SJCRH30 (cell line): Measurements from ENCODE around the gene GABPB1. TPM values are rescaled to one million over a fixed set of nuclear protein-coding genes. Genes with fewer than 3 reads are reported as not detected.
A peak's percentile ranks its signal among the peaks of the same experiment; 100 is the strongest.

ENCODE experiments used
- DNase-seq, 2 experiments: peaks; one replicate each; pipeline ENCODE4 v3.0.0-alpha.2; 2015 to 2020
- H3K27ac ChIP-seq: fragments of 250-450 bp; sonication (Bioruptor Pico); 2 replicates; pipeline ENCODE4 v1.5.1; 2020; ENCODE audit warnings: mild to moderate bottlenecking, moderate library complexity
- H3K27me3 ChIP-seq: fragments of 250-450 bp; sonication (Bioruptor Pico); 2 replicates; pipeline ENCODE4 v1.5.1; 2020; ENCODE audit warnings: mild to moderate bottlenecking, moderate library complexity
- H3K36me3 ChIP-seq: fragments of 250-450 bp; sonication (Bioruptor Pico); 2 replicates; pipeline ENCODE4 v1.5.1; 2020; ENCODE audit warnings: mild to moderate bottlenecking, moderate library complexity
- H3K4me1 ChIP-seq: fragments of 250-450 bp; sonication (Bioruptor Pico); 2 replicates; pipeline ENCODE4 v1.5.1; 2020; ENCODE audit warnings: mild to moderate bottlenecking, moderate library complexity
- H3K4me3 ChIP-seq: fragments of 250-450 bp; sonication (Bioruptor Pico); 2 replicates; pipeline ENCODE4 v1.5.1; 2020; ENCODE audit warnings: mild to moderate bottlenecking, moderate library complexity
- H3K9me3 ChIP-seq: fragments of 250-450 bp; sonication (Bioruptor Pico); replicated peaks from 2 replicates; pipeline ENCODE4 v1.5.1; 2020; ENCODE audit warnings: mild to moderate bottlenecking, moderate library complexity
- total RNA-seq: library from RNA; depleted of rRNA; stranded (reverse); fragments of >200 nt; shearing (Covaris generic); gene quantifications from 2 replicates; pipeline ENCODE4 v1.2.3, GENCODE V29; 2014

The GABPB1 gene
- total RNA-seq, 1 experiment from 2014 or later = 41.4 TPM

DNA sequence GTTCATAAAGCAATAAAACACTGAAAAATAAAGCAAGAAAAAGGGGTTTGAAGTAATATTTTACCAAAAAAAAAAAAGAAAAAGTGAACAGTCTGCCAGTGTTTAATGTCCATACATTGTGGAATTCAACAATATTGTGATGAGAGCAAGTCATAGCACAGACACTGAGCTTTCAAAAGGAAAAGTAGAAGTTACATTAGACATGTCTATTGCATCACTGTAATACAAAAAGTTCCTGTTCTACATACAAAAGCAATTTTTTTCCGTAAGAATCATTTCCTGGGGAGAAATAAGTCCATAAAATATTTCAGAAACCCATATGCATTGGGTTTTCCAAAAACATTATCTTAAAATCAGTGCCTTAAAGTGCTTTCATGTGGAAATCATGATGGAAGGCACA lies 77.6 kb downstream of the GABPB1 start:
- no peak for DNase-seq
- H3K4me3 ChIP-seq = no peak overlapping the region
- H3K9me3 ChIP-seq = no peaks in the 10 kb centered on the region
- H3K27me3 ChIP-seq = no peaks in the 10 kb centered on the region
- H3K27ac ChIP-seq = no peak overlapping the region
- no peaks in the 10 kb centered on the region for H3K36me3 ChIP-seq
- no peaks in the 10 kb centered on the region for H3K4me1 ChIP-seq

DNA sequence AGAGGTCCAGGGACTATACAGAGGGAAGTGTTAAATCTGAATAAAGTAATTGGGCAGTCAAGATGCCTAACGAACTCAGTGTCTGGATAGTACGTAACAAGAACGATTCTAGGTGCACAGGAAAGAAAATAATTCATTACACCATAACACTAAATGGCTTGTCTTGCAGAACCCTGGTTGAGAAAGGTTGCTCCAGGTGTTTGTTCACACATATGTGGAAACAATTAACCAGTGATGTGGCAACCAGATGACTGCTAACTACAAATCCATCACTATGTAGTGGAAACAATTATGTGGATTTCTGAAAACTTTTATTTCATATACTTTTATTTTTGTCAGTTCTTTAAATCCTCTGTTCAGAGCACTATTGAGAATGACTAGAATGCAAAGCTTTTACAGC lies 79.1 kb downstream of the GABPB1 start:
- Histone ChIP-seq H3K36me3 (no peaks in the 10 kb centered on the region), H3K4me1 (no peaks in the 10 kb centered on the region), H3K27ac (no peak overlapping the region), H3K9me3 (no peaks in the 10 kb centered on the region), H3K4me3 (no peak overlapping the region), H3K27me3 (no peaks in the 10 kb centered on the region)
- no peak for DNase-seq

DNA sequence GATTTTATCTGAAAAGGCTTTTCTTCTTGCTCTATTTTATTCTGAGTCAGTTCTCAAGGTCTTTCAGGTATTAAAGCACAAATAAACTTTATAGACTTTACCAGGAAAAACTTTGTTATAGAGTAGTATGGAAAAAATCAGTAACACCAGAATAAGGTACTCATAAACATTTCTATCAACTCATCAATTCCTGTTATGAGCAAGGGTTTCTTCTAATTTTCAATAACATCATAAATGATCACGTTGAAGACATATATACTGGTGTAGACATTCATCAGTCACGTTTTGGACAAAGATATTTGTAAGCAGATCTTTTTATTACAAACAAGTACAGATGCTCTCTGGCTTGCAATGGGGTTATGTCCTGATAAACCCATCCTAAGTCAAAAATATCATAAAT lies 79.9 kb downstream of the GABPB1 start:
- Histone ChIP-seq H3K27ac (no peak overlapping the region), H3K27me3 (no peaks in the 10 kb centered on the region), H3K4me1 (no peaks in the 10 kb centered on the region), H3K4me3 (no peak overlapping the region), H3K36me3 (no peaks in the 10 kb centered on the region), H3K9me3 (no peaks in the 10 kb centered on the region)
- no peak for DNase-seq

DNA sequence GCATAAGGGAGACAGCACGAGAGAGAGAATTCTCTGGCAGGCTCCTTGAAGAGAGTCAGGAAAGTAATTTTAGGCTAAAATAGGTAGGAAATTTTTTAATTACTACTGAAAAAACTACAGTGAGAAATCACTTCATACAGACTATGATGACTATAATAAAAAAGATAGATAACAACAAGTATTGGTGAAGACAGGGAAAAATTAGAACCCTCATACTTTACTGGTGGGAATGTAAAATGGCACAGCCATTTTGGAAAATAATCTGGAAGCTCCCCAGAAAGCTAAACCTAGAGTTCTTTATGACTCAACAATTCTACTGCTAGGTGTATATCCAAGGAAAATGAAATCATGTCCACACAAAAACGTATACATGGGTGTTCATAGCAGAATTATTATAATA lies 87.4 kb downstream of the GABPB1 start:
- H3K36me3 ChIP-seq = no peaks in the 10 kb centered on the region
- no peak for DNase-seq
- H3K4me1 ChIP-seq = no peaks in the 10 kb centered on the region
- H3K9me3 ChIP-seq = no peaks in the 10 kb centered on the region
- no peaks in the 10 kb centered on the region for H3K27me3 ChIP-seq
- no peak overlapping the region for H3K4me3 ChIP-seq
- no peak overlapping the region for H3K27ac ChIP-seq

DNA sequence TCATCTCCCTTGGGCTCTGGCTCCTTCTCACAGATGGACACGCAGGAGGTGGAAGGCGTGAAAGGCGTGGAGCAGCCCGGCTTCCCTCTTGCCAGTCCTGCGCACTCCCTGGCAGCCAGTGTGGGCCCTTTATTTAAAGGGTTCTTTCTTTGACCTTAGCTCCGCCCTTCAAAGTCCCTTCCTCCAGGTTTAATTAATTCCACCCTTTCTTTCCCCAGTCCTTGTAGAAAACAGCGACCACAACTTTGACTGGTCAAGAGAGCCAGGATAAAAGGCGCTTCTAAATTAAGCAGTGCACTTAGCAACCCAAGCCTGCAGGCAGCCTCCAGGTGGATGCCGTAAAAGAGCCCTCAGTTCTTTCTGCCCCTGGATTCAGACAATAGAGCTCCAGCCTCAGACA lies 89.4 kb downstream of the GABPB1 start, which contains the start of gene HDC:
Gene HDC (minus strand): TSS at position 107 of the 400 bp plus-strand sequence. CDS start 103 bp downstream, at position 4.
- no peak within 1 kb of the TSS for H3K27ac ChIP-seq
- H3K27me3 ChIP-seq = no peaks in the 10 kb centered on the region
- H3K4me1 ChIP-seq = no peaks in the 10 kb centered on the region
- DNase-seq = no peak
- H3K36me3 ChIP-seq = no peaks in the 10 kb centered on the region
- H3K9me3 ChIP-seq = no peaks in the 10 kb centered on the region
- no peak within 1 kb of the TSS for H3K4me3 ChIP-seq

DNA sequence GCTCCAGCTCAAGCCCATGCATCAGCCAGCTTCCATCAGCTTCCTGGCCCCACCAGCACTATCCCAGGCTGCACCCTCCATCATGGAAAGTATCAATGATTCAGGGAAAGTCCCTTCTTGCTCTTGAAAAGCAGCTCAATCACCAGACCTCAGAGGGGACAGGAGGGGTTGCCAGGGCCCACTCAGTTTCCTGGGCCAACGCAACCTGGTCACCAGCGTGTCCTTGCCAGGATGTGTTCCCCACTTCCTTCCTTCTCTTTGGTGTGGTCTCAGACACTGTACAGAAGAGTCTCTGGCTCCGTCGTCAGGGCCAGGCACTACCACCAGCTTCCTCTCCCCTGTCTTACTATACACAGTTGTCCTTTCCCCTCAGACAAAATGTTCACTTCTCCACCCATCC lies 92.5 kb downstream of the GABPB1 start:
- DNase-seq = no peak
- Histone ChIP-seq H3K4me1 (peaks cover 5% of the 10 kb centered on the region), H3K27me3 (no peaks in the 10 kb centered on the region), H3K27ac (no peak overlapping the region), H3K9me3 (no peaks in the 10 kb centered on the region), H3K4me3 (no peak overlapping the region), H3K36me3 (no peaks in the 10 kb centered on the region)

DNA sequence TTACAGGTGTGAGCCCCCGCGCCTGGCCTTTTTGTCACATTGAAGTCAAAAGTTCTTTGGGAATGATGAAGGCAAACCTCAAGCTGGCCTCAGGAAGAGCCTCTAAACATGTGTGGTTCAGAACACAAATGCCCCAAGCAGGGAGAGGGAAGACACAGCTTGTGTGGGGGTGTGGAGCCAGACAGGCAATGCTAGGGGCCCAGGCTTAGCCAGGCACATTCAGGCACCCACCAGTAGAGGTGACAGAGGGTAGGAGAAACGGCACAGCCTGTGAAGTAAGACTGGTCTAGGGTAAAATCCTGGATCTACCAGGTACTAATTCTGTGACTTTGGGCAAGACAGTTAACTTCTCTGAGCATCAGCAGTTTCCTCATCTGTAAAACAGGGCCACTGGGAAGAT lies 93.0 kb downstream of the GABPB1 start:
- H3K4me1 ChIP-seq = peaks cover 10% of the 10 kb centered on the region
- DNase-seq = no peak
- no peak overlapping the region for H3K27ac ChIP-seq
- H3K36me3 ChIP-seq = no peaks in the 10 kb centered on the region
- no peak overlapping the region for H3K4me3 ChIP-seq
- H3K9me3 ChIP-seq = no peaks in the 10 kb centered on the region
- H3K27me3 ChIP-seq = no peaks in the 10 kb centered on the region

DNA sequence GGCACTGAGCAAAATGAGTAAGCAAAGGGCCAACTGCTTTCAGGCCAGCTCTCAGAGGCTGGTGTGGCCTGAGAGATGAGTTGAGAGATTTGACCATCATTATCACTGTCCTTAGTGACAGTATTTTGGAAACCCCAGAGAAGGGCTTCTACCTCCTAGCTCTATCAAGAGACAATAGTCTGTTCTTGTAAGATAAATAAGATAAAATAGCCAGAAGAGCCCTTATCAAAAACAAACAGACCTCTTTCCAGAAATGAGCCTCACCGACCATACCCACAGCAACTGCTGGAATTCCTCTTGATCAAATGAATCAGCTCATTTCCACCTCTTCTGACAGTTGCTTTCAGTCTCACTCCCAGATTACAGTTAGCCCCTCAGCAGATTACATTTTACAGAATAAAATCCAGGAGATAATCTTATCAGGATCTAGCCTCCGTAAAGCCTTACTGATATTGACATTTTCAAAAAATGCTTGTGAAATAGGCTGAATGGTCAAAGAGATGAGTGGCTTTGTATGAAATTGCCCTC lies 94.0 kb downstream of the GABPB1 start:
- no peaks in the 10 kb centered on the region for H3K36me3 ChIP-seq
- no peaks in the 10 kb centered on the region for H3K27me3 ChIP-seq
- DNase-seq = no peak
- no peak overlapping the region for H3K27ac ChIP-seq
- H3K9me3 ChIP-seq = no peaks in the 10 kb centered on the region
- no peak overlapping the region for H3K4me3 ChIP-seq
- H3K4me1 ChIP-seq = peaks cover 20% of the 10 kb centered on the region

DNA sequence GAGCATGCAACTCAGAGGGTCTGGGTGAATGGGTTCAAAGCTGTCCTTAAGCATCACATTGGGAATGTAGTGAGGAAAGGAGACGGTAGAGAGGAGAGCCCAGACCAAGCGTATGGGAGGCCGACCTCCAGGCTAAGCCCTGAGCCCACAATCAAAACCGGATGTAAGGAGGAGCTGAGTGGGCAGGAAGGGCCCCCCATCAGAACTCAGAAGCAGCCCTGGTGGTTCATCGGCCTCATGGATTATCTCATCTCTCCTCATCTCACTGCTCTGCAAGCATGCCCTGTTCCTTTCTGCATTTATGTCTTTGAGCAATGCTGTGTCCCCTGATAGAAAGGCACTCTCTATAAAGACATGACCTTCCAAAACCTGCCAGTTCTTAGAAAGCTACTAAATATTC lies 95.7 kb downstream of the GABPB1 start:
- Histone ChIP-seq H3K4me1 (peaks cover 23% of the 10 kb centered on the region), H3K4me3 (no peak overlapping the region), H3K27me3 (no peaks in the 10 kb centered on the region), H3K27ac (no peak overlapping the region), H3K36me3 (no peaks in the 10 kb centered on the region), H3K9me3 (no peaks in the 10 kb centered on the region)
- DNase-seq = no peak

DNA sequence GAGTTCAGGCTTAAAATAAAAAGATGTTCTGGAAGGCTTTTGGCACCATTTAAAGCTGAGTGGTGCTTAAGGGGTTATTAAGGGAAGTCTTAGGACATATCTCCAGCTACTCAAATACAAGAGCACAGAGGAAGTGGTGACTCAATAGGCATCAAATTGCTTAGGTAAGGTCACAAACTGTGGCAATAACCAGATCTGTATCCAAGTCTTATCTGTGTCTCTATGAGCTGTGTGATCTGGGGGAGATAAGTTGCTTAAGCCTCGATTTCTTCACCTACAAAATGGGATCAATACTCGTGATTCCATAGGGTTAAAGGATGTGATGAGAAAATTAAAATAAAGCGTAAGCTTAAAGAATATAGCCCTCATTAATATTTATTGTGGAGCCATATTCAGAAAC lies 97.1 kb downstream of the GABPB1 start:
- Histone ChIP-seq H3K9me3 (no peaks in the 10 kb centered on the region), H3K27me3 (no peaks in the 10 kb centered on the region), H3K36me3 (no peaks in the 10 kb centered on the region), H3K4me1 (peaks cover 23% of the 10 kb centered on the region), H3K4me3 (no peak overlapping the region), H3K27ac (no peak overlapping the region)
- DNase-seq = no peak

DNA sequence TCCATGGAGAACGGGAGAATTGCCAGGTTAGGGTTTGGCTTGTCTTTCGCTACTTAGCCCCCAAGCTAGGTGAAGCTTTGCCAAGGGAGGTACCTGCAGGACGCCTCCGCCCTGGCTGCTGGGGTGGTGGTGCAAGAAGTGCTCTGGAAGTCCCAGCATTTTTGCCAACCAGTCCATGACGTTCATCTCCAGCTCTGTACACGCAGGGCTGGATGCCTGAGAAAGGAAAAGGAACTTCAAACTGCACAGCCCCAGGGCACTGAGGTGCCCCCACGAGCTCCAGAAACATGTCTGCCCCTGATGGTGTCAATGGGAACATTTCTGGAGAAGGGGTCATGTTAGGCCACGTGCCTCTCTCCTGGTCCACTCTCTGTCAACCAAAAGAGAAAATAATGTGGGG lies 97.7 kb downstream of the GABPB1 start:
- Histone ChIP-seq H3K4me1 (peaks cover 27% of the 10 kb centered on the region), H3K36me3 (no peaks in the 10 kb centered on the region), H3K27me3 (no peaks in the 10 kb centered on the region), H3K4me3 (no peak overlapping the region), H3K27ac (no peak overlapping the region; the same call in 1 of the 2 replicates), H3K9me3 (no peaks in the 10 kb centered on the region)
- no peak for DNase-seq

DNA sequence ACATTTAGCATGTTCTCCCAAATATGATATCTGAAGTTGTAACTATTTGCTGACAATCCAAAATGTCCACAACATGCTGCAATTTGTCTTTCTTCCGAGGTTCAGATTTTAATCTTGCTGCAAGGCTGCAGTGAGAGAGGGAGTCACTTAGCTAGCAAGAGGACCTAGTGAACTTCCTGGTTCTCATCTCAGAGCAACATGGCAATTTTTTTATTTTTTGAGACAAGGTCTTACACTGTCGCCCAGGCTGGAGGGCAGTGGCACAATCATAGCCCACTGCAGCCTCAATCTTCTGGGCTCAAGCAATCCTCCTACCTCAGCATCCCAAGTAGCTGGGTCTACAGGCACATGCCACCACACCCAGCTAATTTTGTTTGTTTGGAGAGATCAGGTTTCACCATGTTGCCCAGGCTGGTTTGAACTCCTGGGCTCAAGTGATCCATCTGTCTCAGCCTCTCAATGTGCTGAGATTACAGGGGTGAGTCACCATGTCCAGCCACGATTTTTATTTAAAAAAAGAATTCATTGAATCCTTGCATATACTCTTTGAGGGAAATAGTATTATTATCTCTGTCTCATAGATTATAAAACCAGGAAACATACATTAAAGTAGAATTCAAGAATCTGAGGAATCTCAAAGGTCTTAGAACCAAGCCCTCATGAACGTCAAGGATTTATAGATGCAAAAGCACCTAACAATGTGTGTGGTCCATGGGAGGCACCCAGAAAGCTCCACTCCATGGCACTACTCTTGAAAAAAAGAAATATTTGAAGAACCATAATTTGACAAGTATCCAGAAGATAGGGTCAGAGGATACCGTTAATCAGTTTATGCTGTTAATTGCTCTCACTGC lies 98.6 kb downstream of the GABPB1 start:
- no peaks in the 10 kb centered on the region for H3K36me3 ChIP-seq
- no peaks in the 10 kb centered on the region for H3K27me3 ChIP-seq
- no peaks in the 10 kb centered on the region for H3K9me3 ChIP-seq
- H3K27ac ChIP-seq = peak overlapping the region; percentile 66
- DNase-seq = peak; percentile 77 to 83
- peaks cover 35% of the 10 kb centered on the region for H3K4me1 ChIP-seq
- no peak overlapping the region for H3K4me3 ChIP-seq

DNA sequence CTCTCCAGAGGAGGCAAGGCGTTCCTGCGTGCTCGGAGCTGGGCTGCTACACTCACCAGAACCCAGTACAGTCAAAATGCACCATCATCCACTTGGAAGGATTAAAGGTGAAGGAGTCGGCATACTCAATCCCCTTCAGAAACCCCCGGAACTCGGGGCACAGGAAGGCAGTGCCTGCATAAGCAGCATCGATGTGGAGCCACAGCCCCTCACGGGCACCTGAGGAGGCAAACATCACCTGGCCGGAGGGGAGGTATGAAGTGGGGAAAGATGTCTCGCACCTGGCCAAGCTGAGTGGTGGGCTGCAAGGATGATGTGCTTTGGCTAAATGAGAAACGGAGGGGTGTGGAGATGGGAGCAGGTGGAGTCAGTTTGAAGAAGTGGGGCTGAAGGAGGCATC lies 102.4 kb downstream of the GABPB1 start:
- Histone ChIP-seq H3K4me3 (no peak overlapping the region), H3K4me1 (peaks cover 38% of the 10 kb centered on the region), H3K27ac (peak overlapping the region; percentile 39), H3K27me3 (no peaks in the 10 kb centered on the region), H3K9me3 (peaks cover 5% of the 10 kb centered on the region; the same call in 1 of the 2 replicates), H3K36me3 (no peaks in the 10 kb centered on the region)
- no peak for DNase-seq

DNA sequence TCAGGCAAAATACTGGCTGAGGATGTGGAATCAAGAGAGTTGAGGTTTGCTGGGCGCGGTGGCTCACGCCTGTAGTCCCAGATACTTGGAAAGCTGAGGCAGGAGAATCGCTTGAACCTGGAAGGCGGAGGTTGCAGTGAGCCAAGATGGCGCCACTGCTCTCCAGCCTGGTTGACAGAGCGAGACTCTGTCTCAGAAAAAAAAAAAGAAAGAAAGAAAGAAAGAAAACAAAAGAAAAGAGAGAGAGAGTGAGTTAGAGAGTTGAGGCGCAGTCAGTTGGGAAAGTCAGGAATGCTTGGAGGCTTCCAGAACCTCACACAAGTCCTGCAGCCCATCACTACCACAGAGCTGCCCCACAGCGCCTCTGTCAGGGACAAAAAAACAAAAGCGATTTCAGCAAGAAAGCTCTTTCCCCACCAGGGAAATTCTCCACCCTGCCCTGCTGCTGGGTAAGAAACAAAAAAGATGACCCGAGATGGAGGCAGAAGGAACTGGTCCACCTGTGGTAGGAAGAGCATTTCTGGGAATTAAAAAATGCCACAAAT lies 103.3 kb downstream of the GABPB1 start:
- peak; percentile 40 to 44 for DNase-seq
- Histone ChIP-seq H3K36me3 (no peaks in the 10 kb centered on the region), H3K27ac (no peak overlapping the region; the same call in 1 of the 2 replicates)

DNA sequence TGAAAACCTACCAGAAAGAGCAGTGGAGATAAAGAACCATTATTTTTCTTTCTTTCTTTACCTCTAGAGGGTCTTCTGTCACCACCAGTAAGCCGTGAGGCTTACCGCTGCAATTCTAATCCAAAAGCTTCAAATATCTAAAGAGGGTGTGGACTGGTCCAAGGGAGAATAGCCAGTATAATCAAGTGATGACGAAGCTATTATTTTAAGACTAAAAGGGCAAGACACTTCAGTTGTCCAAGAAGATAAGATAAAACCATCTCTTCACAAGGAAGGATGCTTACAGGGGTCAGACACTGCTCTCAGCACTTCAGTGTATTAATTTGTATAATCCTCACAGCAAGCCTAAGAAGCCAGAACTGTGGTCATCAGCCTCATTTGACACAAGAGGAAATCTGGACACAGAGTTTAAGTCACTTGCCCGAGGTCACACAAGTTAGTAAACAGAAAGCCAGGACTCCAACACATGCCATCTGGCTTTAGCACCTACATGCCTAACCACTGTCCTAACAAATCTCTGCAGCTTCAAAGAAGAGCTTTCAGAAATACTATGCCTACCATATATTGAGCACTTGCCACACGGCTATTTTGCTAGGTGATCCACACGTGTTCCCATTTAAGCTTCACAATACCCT lies 104.1 kb downstream of the GABPB1 start:
- DNase-seq = no peak

More for the DNA sequence above, 103.3 kb downstream of the GABPB1 start:
- no peaks in the 10 kb centered on the region for H3K27me3 ChIP-seq
- no peak overlapping the region for H3K4me3 ChIP-seq
- peaks cover 5% of the 10 kb centered on the region; the same call in 1 of the 2 replicates for H3K9me3 ChIP-seq
- peaks cover 29% of the 10 kb centered on the region for H3K4me1 ChIP-seq

More for the DNA sequence above, 104.1 kb downstream of the GABPB1 start:
- Histone ChIP-seq H3K4me1 (peaks cover 21% of the 10 kb centered on the region), H3K4me3 (no peak overlapping the region), H3K9me3 (peaks cover 5% of the 10 kb centered on the region; the same call in 1 of the 2 replicates), H3K27me3 (no peaks in the 10 kb centered on the region), H3K27ac (no peak overlapping the region; the same call in 1 of the 2 replicates), H3K36me3 (no peaks in the 10 kb centered on the region)
